HG03045 (cell line): ENCODE data around the gene EXOSC1.
"Not testable (repeated sequence)": the region's sequence is repeated elsewhere in the genome, so short reads cannot be mapped to it uniquely, and the experiment has no call there.

ENCODE experiments used
- ATAC-seq: cut with Tn5 transposase; IDR thresholded peaks from one replicate; pipeline ENCODE4 v1.9.1; 2021; ENCODE audit warnings: mild to moderate bottlenecking, moderate library complexity; ENCODE audit not compliant: unreplicated experiment

The EXOSC1 gene

GRCh38 chr10:97445722-97446639 lies at the start of gene EXOSC1, which contains the start of gene ZDHHC16:
EXOSC1 (minus strand) TSS chr10:97446006; CDS start chr10:97445985, 21 bp downstream.
ZDHHC16 (plus strand) TSS chr10:97446175; CDS start chr10:97451676, 5,501 bp downstream.
- peak; percentile 97 for ATAC-seq

DNA sequence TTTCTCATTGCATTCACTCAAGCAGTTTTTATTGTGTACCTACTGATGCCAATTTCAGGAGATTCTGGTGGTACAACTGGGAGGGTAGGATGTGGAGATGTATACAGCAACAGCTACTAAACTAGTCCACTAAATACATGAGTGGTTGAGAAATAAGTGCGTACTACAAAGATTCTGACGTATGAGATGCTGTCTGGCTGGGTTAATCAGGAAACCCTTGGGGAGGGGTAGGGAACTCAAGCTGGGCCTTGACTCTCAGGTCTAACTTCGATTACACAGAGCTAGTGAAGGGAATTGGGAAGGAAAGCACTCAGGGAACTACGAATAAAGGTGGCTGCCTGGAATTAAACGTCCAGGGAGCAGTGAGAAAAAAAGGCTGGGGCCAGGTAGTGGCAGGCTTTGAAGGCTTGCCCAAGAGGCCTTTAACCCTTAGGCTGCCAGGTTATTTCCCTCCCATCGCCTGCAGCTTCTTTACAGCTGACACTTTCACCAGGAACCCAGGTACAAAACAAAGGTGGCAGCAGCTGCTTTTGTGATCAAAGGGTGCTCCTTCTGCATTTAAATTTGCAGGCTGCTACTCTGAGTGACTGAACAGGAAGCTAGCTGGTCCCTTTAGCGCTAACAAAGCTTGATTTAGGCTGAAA lies 49.2 kb upstream of the EXOSC1 start:
- ATAC-seq = no peak

GRCh38 chr10:97494151-97494550 lies 48.3 kb upstream of the EXOSC1 start:
- no peak for ATAC-seq

GRCh38 chr10:97490592-97490991 lies 44.8 kb upstream of the EXOSC1 start:
- ATAC-seq = no peak

GRCh38 chr10:97485647-97486281 lies 40.0 kb upstream of the EXOSC1 start:
- no peak for ATAC-seq

DNA sequence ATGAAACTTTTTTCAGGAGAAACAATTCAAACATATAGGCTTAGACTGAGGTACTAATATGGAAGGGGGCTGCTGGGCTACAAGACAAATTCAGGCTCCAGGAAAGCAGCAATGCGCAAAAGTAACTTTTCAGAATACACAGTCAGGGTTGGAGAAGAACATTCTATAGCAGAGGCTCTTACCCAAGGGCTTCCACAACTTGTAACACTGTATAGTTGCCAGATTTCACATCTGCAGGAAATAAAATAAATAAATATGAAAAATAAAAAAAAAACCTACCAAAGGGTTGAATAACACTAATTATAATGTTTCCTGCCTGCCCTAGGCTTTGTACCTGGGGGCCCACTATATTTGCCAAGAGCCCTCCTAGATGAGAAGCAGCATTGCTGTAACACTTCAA lies 38.1 kb upstream of the EXOSC1 start:
- ATAC-seq = no peak

GRCh38 chr10:97483506-97483905 lies 37.7 kb upstream of the EXOSC1 start:
- no peak for ATAC-seq

GRCh38 chr10:97482381-97482780 lies 36.6 kb upstream of the EXOSC1 start:
- no peak for ATAC-seq

- ATAC-seq = no peak
These were observed 35.3 kb upstream of the EXOSC1 start for GRCh38 chr10:97481071-97481470.

DNA sequence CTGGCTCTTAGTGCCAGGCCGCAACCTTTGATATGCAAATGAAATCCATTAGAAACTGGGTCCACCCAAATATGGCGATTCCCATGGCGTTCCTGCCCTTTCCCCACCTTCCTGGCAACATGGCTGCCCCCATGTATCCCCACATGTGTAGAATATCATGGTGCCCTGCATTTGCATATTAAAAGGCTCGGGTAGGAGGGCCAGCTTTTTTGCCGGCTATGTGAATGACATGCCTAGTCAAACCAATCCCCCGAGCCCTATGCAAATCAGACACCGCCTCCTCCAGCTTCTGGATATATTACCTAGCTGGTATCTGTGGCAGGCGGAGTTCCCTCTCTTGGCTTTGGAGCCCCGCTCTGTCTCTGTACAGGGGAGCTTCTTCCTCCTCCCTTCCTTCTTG lies 34.1 kb upstream of the EXOSC1 start:
- ATAC-seq = no peak

DNA sequence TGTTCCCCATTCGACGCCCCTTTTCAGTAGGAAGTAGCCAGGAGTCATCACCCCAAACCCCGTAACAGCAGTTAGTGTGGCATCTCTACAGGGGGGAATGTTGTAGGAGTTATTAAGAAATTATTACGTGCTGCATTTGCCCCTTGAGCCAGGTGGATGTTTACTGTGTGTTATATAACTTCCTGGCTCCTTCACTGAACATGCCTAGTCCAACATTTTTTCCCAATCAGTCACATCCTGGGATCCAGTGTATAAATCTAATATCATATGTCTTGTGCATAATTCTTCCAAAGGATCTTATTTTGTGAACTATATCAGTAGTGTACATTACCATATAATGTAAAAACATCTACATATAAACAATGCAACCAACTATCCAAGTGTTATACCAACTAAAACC lies 33.6 kb upstream of the EXOSC1 start:
- not testable (repeated sequence) for ATAC-seq

- ATAC-seq = no peak
These were observed 30.3 kb upstream of the EXOSC1 start for GRCh38 chr10:97475936-97476594.

GRCh38 chr10:97474918-97475317 lies 29.1 kb upstream of the EXOSC1 start:
- no peak for ATAC-seq

DNA sequence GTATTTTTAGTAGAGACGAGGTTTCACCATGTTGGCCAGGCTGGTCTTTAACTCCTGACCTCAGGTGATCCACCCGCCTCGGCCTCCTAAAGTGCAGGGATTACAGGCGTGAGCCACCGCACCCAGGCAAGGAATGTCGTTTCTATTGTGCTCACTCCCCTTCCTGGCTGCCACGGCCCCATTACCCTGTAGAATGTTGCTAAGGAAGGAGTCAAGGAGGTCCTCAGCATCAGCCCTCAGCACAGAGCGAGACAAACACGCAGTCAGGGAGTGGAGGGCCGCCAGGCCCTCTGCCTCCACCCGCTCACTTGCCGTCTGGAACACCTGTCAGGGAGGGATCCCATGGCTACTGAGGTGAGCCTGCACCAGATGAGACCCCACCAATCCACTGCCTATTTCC lies 23.0 kb upstream of the EXOSC1 start:
- not testable (repeated sequence) for ATAC-seq

GRCh38 chr10:97468162-97468561 lies 22.4 kb upstream of the EXOSC1 start:
- ATAC-seq = no peak

- no peak for ATAC-seq
These were observed 20.9 kb upstream of the EXOSC1 start for GRCh38 chr10:97466755-97467154.

GRCh38 chr10:97465982-97466381 lies 20.2 kb upstream of the EXOSC1 start:
- no peak for ATAC-seq

- ATAC-seq = no peak
These were observed 18.4 kb upstream of the EXOSC1 start for GRCh38 chr10:97464226-97464625.

- no peak for ATAC-seq
These were observed 17.7 kb upstream of the EXOSC1 start for GRCh38 chr10:97463363-97464132.

DNA sequence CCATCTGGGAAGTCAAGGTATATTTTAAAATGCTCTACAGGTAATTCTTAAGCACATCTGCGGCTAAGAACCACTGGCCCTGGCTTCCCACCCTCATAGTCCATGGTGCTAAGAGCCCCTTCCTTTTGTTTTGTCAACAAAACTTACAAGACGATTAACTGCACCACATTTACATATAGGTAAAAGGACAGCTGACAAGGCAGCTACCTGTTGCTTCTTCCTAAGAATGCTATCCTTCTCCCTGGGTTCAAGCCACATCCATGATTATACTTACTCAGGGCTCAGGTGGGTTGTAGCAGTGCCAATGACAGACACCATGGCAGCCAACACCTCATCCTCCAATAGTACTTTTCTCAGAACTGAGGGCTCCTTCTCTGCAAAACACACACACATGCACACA lies 16.5 kb upstream of the EXOSC1 start:
- ATAC-seq = no peak
